ENCODE results near the gene FBXO24.

FBXO24 gene

GRCh38 chr7:100575746-100576383 is 10.3 kb upstream of the FBXO24 start:
- ATAC-seq = no peak
- Mint-ChIP-seq H3K27me3 (no peaks in the 10 kb centered on the region), H3K4me3 (no peak overlapping the region), H3K9me3 (no peaks in the 10 kb centered on the region), H3K36me3 (ENCODE audit: low read depth) (peaks cover 9% of the 10 kb centered on the region), H3K27ac (no peak overlapping the region), H3K4me1 (peaks cover 9% of the 10 kb centered on the region)
- DNase-seq = no peak

- Mint-ChIP-seq H3K27ac (no peak overlapping the region), H3K36me3 (ENCODE audit: low read depth) (peaks cover 9% of the 10 kb centered on the region), H3K27me3 (no peaks in the 10 kb centered on the region), H3K9me3 (no peaks in the 10 kb centered on the region), H3K4me3 (no peak overlapping the region), H3K4me1 (peaks cover 8% of the 10 kb centered on the region)
- ATAC-seq = no peak
- DNase-seq = no peak
Observed at GRCh38 chr7:100576384-100576993, 9.6 kb upstream of the FBXO24 start.

GRCh38 chr7:100577103-100577502 is 9.0 kb upstream of the FBXO24 start:
- peaks cover 9% of the 10 kb centered on the region for H3K36me3 Mint-ChIP-seq (ENCODE audit: low read depth)
- H3K9me3 Mint-ChIP-seq = no peaks in the 10 kb centered on the region
- no peak overlapping the region for H3K4me3 Mint-ChIP-seq
- ATAC-seq (no peak), DNase-seq (no peak)
- no peaks in the 10 kb centered on the region for H3K27me3 Mint-ChIP-seq
- no peak overlapping the region for H3K27ac Mint-ChIP-seq
- H3K4me1 Mint-ChIP-seq = peaks cover 3% of the 10 kb centered on the region

- H3K4me1 Mint-ChIP-seq = peaks cover 5% of the 10 kb centered on the region
- peaks cover 9% of the 10 kb centered on the region for H3K36me3 Mint-ChIP-seq (ENCODE audit: low read depth)
- no peaks in the 10 kb centered on the region for H3K9me3 Mint-ChIP-seq
- no peak for ATAC-seq
- no peak overlapping the region for H3K4me3 Mint-ChIP-seq
- no peak overlapping the region for H3K27ac Mint-ChIP-seq
- no peak for DNase-seq
- H3K27me3 Mint-ChIP-seq = no peaks in the 10 kb centered on the region
Observed at GRCh38 chr7:100577507-100577906, 8.6 kb upstream of the FBXO24 start.

GRCh38 chr7:100578246-100579183 is 7.6 kb upstream of the FBXO24 start:
- DNase-seq (no peak), ATAC-seq (no peak)
- Mint-ChIP-seq H3K4me1 (peaks cover 15% of the 10 kb centered on the region), H3K36me3 (ENCODE audit: low read depth) (peaks cover 9% of the 10 kb centered on the region), H3K27me3 (no peaks in the 10 kb centered on the region), H3K9me3 (no peaks in the 10 kb centered on the region), H3K27ac (no peak overlapping the region), H3K4me3 (no peak overlapping the region)

- Mint-ChIP-seq H3K27ac (no peak overlapping the region), H3K4me1 (peaks cover 34% of the 10 kb centered on the region), H3K36me3 (ENCODE audit: low read depth) (peaks cover 8% of the 10 kb centered on the region), H3K9me3 (no peaks in the 10 kb centered on the region), H3K4me3 (no peak overlapping the region), H3K27me3 (no peaks in the 10 kb centered on the region)
- ATAC-seq (no peak), DNase-seq (no peak)
Observed at GRCh38 chr7:100580466-100581283, 5.5 kb upstream of the FBXO24 start.

- ATAC-seq = no peak
- Mint-ChIP-seq H3K27ac (peak overlapping the region; percentile 90), H3K9me3 (no peaks in the 10 kb centered on the region), H3K36me3 (ENCODE audit: low read depth) (peaks cover 11% of the 10 kb centered on the region), H3K27me3 (peaks cover 3% of the 10 kb centered on the region), H3K4me3 (peak overlapping the region; percentile 6), H3K4me1 (peaks cover 40% of the 10 kb centered on the region)
- DNase-seq = no peak
Observed at GRCh38 chr7:100582041-100582579, 4.0 kb upstream of the FBXO24 start.

- Mint-ChIP-seq H3K4me1 (peaks cover 40% of the 10 kb centered on the region), H3K27me3 (peaks cover 3% of the 10 kb centered on the region), H3K4me3 (peak overlapping the region; percentile 6), H3K9me3 (no peaks in the 10 kb centered on the region), H3K36me3 (ENCODE audit: low read depth) (peaks cover 11% of the 10 kb centered on the region), H3K27ac (peak overlapping the region; percentile 90)
- ATAC-seq = no peak
- no peak for DNase-seq
Observed at GRCh38 chr7:100582650-100583049, 3.5 kb upstream of the FBXO24 start.

GRCh38 chr7:100583132-100584053 is 2.7 kb upstream of the FBXO24 start:
- peaks cover 11% of the 10 kb centered on the region for H3K36me3 Mint-ChIP-seq (ENCODE audit: low read depth)
- no peaks in the 10 kb centered on the region for H3K9me3 Mint-ChIP-seq
- H3K4me1 Mint-ChIP-seq = peaks cover 40% of the 10 kb centered on the region
- peaks cover 3% of the 10 kb centered on the region for H3K27me3 Mint-ChIP-seq
- H3K4me3 Mint-ChIP-seq = peak overlapping the region; percentile 98
- DNase-seq (peak; percentile 82), ATAC-seq (peak; percentile 34)
- H3K27ac Mint-ChIP-seq = peak overlapping the region; percentile 90

- Mint-ChIP-seq H3K9me3 (no peaks in the 10 kb centered on the region), H3K27me3 (peaks cover 3% of the 10 kb centered on the region), H3K36me3 (ENCODE audit: low read depth) (peaks cover 7% of the 10 kb centered on the region), H3K4me3 (peak overlapping the region; percentile 98), H3K4me1 (peaks cover 40% of the 10 kb centered on the region), H3K27ac (peak overlapping the region; percentile 90)
- ATAC-seq = no peak
- DNase-seq = no peak
Observed at GRCh38 chr7:100584054-100584682, 2.0 kb upstream of the FBXO24 start.

- H3K9me3 Mint-ChIP-seq = no peaks in the 10 kb centered on the region
- H3K4me3 Mint-ChIP-seq = peak overlapping the region; percentile 98
- peak overlapping the region; percentile 90 for H3K27ac Mint-ChIP-seq
- DNase-seq (no peak), ATAC-seq (no peak)
- peaks cover 40% of the 10 kb centered on the region for H3K4me1 Mint-ChIP-seq
- H3K27me3 Mint-ChIP-seq = peaks cover 3% of the 10 kb centered on the region
- peaks cover 3% of the 10 kb centered on the region for H3K36me3 Mint-ChIP-seq (ENCODE audit: low read depth)
Observed at GRCh38 chr7:100584683-100585510, 1.2 kb upstream of the FBXO24 start.
